HUDEP-2 (cell line): ENCODE results near the gene PPIE.

Experiments used
- DNase-seq, 76 experiments: peaks; one replicate each; lab custom pipeline; 2025; ENCODE audit not compliant: unreplicated experiment in 76 of 76; lab: John Stamatoyannopoulos, UW

PPIE gene

DNA sequence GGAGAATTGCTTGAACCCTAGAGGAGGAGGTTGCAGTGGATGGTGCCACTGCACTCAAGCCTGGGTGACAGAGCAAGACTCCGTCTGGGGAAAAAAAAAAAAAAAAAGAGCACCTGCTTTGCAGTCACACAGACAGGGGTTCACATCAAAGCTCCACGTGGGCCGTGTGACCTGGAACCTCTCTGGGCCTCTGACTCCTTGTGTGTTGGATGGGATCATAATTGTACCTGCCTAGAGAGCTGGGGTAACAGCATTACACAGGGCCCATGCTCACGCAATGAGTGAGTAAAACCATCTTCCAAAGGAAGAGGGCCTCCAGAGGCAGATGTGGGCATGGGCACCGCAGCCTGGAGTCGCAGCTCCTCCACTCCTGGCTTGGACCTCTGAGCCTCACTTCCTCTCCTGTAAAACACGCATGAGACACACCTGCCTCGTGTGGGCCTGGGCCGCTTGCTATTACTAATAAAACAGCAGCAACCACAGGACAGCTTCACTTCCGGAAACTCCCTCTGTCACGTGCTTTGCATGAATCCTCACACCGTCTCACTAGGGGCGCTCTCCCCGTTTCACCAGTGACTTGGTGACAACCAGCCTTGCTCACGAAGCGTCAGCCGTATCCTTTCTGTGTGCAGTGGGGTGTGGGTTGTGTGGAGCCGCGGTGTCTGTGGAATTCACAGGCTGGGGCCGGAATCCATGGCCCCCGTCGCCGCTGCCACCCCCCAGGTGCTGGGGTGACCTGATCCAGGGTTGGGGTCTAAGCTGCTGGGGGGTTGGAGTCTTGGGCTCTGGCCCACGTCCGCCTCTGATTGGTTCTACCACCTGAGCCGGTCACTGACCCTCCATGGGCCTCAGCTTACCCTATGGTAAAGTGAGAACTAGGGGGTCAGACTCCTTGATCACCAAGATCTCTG lies 60.4 kb downstream of the PPIE start:
- DNase-seq, result peak in 75 of 76 experiments; percentile 55 to 96 (median 87)

DNA sequence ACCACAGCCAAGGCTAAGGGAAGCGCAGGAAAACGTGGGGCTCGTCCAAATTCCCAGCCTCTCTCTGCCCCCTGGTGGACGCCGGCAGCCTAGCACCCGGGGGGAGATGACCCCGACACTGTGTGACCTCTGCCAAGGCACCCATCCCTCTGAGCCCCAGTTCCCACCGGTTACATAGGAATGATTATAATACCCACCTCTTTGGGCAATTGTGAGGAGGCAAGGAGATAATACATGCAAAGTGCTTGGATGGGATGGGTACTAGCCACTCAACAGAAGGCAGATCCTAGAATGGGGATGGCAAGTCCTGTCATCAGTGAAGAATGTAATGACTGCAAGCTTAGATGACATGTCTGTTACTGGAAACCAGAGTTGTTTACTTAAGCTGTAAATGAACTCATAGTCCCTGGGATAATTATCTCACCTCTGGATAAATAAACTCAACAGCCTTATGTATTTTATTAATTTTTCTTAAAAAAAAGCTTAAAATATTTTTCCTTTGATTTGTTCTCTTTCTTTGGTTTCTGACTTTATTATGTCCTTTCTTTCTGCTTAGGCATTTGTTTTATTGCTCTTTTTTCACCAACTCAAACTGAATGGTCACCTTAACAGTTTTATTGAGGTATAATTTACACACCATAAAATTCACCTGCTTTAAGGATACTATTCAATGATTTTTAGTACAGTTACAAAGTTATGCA lies 61.2 kb downstream of the PPIE start:
- DNase-seq, result peak in 66 of 76 experiments; percentile 10 to 84 (median 62)

DNA sequence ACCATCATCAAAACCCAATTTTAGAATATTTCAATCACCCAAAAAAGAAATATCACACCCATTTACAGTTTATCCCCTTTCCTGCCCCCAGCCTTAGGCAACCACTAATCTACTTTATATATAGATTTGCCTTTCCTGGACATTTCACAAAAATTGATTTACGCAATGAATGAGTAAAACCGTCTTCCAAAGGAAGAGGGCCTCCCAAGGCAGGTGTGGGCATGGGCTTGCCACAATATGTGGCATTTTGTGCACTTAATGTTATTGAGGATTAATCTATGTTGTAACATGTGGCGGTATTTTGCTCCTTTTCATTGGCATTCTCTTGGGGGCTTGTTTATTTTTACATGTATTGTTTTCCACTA lies 61.8 kb downstream of the PPIE start:
- no peak for DNase-seq

DNA sequence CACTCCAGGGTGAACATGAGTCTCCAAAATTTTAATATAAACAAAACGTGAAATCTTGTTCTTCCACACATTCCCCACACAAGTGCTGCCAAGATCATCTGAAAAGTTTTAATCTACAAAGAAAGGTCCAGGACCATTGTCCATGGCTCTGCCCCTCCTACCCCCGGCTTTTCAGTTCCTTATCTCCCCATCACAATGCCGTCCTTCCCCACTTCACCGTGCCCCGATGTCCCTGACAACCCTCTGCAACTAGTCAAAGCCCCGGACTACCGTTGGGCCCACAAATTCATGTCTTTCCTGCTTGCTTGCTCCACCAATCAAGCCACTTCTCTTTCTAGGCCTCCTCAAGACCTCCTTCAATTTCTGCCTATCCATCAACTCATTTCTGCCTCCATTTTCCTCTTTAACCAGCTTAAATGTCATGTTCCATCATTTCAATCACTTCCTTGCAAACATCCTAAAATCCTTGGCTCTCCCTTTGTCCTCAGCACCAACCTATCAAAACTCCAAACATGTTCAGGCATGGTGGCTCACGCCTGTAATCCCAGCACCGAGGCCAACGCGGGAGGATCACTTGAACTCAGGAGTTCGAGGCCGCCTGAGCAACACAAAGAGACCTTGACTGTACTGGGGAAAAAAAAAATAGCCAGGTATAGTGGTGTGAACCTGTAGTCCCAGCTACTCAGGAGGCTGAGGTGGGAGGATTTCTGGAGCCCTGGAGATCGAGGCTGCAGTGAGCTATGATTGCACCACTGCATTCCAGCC lies 64.0 kb downstream of the PPIE start:
- DNase-seq, result no peak

DNA sequence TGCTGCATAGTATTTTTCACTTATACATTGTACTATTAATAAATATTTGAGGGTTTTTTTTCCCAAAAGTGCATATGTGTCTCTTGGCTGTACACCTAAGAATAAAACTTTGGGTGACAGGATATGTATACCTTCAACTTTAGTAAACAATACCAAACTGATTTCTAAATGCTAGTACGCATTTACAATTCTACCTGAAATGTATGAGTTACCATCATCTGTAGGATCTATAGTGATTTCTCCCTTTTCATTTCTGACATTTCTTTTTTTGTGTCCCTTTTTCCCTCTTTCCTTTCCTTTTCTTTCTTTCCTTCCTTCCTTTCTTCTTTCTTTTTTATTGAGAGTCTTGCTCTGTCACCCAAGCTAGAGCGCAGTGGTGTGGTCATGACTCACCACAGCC lies 66.7 kb downstream of the PPIE start:
- DNase-seq, result no peak

DNA sequence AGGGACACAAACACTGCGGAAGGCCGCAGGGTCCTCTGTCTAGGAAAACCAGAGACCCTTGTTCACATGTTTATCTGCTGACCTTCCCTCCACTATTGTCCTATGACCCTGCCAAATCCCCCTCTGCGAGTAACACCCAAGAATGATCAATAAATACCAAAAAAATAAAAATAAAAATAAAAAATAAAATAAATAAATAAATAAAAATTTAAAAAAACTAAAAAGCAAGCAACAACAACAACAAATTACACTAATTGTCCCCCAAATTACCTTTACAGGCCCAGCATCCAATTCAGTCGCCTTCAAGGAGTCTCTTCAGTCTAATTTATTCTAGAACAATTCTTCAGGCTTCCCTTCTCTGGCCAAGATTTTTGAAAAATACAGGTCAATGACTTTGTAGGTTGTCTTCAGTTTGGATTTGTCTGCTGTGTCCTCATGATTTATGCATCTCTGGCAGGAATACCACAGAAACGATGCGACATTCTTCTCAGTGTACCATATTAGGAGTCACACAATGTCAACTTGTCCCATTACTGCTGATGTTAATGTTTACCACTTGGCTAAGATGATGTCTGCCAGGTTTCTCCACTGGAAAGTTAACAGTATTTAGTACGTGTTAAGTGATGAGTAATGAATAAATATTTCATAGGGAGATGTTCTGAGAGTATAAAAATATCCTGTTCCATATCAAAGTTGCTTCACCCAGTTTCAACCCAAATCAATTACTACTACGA lies 70.3 kb downstream of the PPIE start:
- no peak for DNase-seq

DNA sequence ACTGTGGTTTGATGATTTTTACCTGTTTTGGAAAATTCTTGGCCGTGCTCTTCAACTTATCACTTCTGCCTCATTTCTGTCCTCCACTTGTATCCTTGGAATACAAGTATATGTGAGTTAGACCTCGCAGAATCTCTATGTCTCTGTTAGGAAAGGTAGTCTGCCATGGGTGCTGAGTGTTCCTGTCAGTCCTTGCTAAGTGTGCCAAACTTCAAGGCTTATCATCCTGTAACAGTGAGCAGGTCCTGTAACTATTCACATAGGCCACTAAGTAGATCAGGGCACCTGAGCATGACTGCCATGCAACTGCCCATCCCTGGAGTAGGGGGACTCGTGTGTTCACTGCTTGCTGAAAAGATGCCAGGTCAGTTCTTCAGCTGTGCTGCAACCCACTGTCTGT lies 74.2 kb downstream of the PPIE start:
- DNase-seq, result no peak
